ENCODE data around the gene RUNX1.
A peak's percentile ranks its signal among the peaks of the same experiment; 100 is the strongest.

The RUNX1 gene

GRCh38 chr21:35059742-35060141 is 10.6 kb upstream of the RUNX1 start:
- Histone ChIP-seq H3K36me3 (no peaks in the 10 kb centered on the region), H3K27ac (no peak overlapping the region), H3K27me3 (ENCODE audit: insufficient read depth, low read depth, severe bottlenecking) (peaks cover 70% of the 10 kb centered on the region), H3K9me3 (ENCODE audit: severe bottlenecking) (no peaks in the 10 kb centered on the region), H3K4me3 (ENCODE audit: low read depth, low read length) (no peak overlapping the region)
- no peak for DNase-seq
- TF ChIP-seq CTCF (IDR thresholded peaks at IDR 0.05; ENCODE audit: low read depth, low read length): no peak

GRCh38 chr21:35058058-35058457 is 9.0 kb upstream of the RUNX1 start:
- DNase-seq: no peak
- TF ChIP-seq CTCF (IDR thresholded peaks at IDR 0.05; ENCODE audit: low read depth, low read length): no peak
- H3K36me3 ChIP-seq: no peaks in the 10 kb centered on the region
- H3K4me3 ChIP-seq (ENCODE audit: low read depth, low read length): no peak overlapping the region
- no peak overlapping the region for H3K27ac ChIP-seq
- H3K9me3 ChIP-seq (ENCODE audit: severe bottlenecking): no peaks in the 10 kb centered on the region
- peaks cover 73% of the 10 kb centered on the region for H3K27me3 ChIP-seq (ENCODE audit: insufficient read depth, low read depth, severe bottlenecking)

DNA sequence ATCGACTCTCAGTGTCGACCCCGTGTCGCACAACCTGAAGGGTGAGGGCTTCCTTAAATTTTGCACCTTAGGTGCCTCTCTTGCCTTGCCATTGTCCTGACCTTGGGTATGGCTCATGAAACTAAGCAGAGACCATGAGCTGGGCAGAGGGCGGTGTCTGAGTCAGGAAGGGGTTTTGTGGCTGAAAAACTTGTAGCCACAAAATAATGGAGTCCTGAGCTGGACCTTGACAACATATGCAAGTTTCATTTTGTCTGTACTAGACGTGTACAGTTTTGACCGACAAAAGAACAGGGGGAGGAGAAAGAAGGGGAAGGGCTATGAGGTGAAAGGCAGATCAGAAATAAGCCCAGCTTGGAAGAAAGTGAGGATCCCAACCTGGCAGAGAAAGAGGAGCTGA is 8.3 kb upstream of the RUNX1 start:
- no peak for TF ChIP-seq CTCF (IDR thresholded peaks at IDR 0.05; ENCODE audit: low read depth, low read length)
- peaks cover 79% of the 10 kb centered on the region for H3K27me3 ChIP-seq (ENCODE audit: insufficient read depth, low read depth, severe bottlenecking)
- H3K36me3 ChIP-seq: no peaks in the 10 kb centered on the region
- no peak for DNase-seq
- peaks cover 3% of the 10 kb centered on the region for H3K9me3 ChIP-seq (ENCODE audit: severe bottlenecking)
- H3K27ac ChIP-seq: no peak overlapping the region
- H3K4me3 ChIP-seq (ENCODE audit: low read depth, low read length): no peak overlapping the region

DNA sequence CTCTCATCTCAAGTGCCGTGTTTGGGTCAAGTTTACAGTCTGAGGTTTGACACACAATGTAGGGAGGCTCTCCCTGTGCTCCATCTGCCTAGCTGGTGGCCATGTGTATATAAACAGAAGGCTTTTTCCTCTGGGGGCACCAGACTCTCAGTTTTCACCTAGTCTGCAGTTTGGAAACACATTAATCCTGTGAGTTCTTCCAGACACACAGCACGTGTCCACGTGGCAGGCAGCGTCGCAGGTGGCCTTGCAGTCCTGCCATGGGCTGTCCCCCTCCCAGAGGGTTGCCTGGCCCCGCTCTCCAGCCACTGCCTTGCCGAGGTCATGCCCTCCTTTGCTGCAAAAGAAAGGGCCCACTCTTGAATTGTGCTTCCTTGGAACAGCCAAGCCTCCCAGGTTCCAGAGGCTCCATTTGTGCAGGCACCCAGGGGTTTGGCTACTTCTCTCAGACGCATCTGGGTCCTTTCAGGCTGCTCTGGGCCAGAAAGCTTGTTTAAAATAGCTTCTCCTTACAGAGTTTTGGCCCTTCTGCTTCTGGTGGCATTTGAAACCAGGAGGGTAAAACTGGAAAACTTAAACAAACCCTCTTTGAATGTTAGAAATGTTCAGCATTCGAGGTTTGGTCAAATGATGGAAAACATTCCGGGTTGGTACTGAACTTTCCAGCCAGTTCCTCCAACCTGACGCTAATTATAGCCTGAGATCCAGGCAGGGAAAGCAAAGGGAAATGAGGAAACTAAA is 4.4 kb upstream of the RUNX1 start:
- no peak overlapping the region for H3K4me3 ChIP-seq (ENCODE audit: low read depth, low read length)
- H3K36me3 ChIP-seq: no peaks in the 10 kb centered on the region
- no peak for DNase-seq
- no peak for TF ChIP-seq CTCF (IDR thresholded peaks at IDR 0.05; ENCODE audit: low read depth, low read length)
- peaks cover 95% of the 10 kb centered on the region for H3K27me3 ChIP-seq (ENCODE audit: insufficient read depth, low read depth, severe bottlenecking)
- no peak overlapping the region for H3K27ac ChIP-seq
- H3K9me3 ChIP-seq (ENCODE audit: severe bottlenecking): peaks cover 10% of the 10 kb centered on the region

- Histone ChIP-seq H3K36me3 (no peaks in the 10 kb centered on the region), H3K4me3 (ENCODE audit: low read depth, low read length) (no peak overlapping the region), H3K27ac (no peak overlapping the region), H3K27me3 (ENCODE audit: insufficient read depth, low read depth, severe bottlenecking) (peaks cover 95% of the 10 kb centered on the region), H3K9me3 (ENCODE audit: severe bottlenecking) (peaks cover 10% of the 10 kb centered on the region)
- TF ChIP-seq CTCF (IDR thresholded peaks at IDR 0.05; ENCODE audit: low read depth, low read length): no peak
- DNase-seq: no peak
Measured at GRCh38 chr21:35052801-35053200, 3.7 kb upstream of the RUNX1 start.

DNA sequence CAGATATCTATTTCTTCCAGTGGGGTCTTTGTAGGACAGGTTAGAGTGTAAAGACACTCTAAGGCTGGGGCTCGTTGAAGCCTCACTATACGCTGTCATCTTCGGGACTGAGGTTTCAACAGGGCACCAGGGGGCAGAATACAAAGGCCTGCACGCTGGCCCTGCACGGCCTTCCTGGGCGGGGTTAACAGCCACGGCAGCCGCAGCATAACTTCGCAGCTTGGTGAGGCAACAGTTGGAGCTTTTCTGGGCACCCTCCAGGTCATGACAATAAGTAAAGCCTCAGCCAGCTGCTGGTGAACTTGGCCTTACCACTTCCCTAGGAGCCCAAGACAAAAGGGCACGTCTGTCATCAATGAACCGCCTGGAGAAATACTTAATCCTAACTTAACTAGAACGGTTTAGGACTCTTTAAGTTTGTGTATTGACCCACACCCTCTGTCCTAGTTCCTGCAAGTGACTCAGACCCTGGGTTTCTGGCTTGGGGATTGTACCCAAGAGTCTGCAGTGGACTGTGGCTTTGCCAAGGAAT is 2.3 kb upstream of the RUNX1 start:
- Histone ChIP-seq H3K27ac (no peak overlapping the region), H3K36me3 (no peaks in the 10 kb centered on the region), H3K4me3 (ENCODE audit: low read depth, low read length) (no peak overlapping the region), H3K27me3 (ENCODE audit: insufficient read depth, low read depth, severe bottlenecking) (peaks cover 95% of the 10 kb centered on the region), H3K9me3 (ENCODE audit: severe bottlenecking) (peaks cover 10% of the 10 kb centered on the region)
- peak; percentile 34 for DNase-seq
- peak; percentile 48 for TF ChIP-seq CTCF (IDR thresholded peaks at IDR 0.05; ENCODE audit: low read depth, low read length)
